Fibroblast of the aortic adventitia (primary cell): Measurements from ENCODE around the gene CDC42EP3. TPM values are rescaled to one million over a fixed set of nuclear protein-coding genes. Genes with fewer than 3 reads are reported as not detected.

ENCODE experiments used
- DNase-seq: peaks from one replicate; pipeline ENCODE4 v3.0.0-alpha.2; 2010; ENCODE audit warnings: low read depth
- H3K4me3 ChIP-seq: 2 replicates; pipeline ENCODE4 v1.5.1; 2011; ENCODE audit warnings: low read depth, mild to moderate bottlenecking, control low read depth, low read length, moderate library complexity
- CTCF ChIP-seq: IDR thresholded peaks from 2 replicates; pipeline ENCODE4 v1.5.1; 2011; ENCODE audit warnings: mild to moderate bottlenecking, low read length, control low read depth, inconsistent platforms; ENCODE audit not compliant: insufficient read depth
- total RNA-seq: library from RNA; depleted of rRNA; stranded (reverse); fragments of >200 nt; gene quantifications from 2 replicates; pipeline ENCODE4 v1.2.3, GENCODE V29; 2012; ENCODE audit warnings: low replicate concordance

The CDC42EP3 gene
- total RNA-seq, 1 donor, result 34.7 TPM

GRCh38 chr2:37635504-37636380, 35.7 kb downstream of the CDC42EP3 start:
- TF ChIP-seq CTCF, result no peak
- H3K4me3 ChIP-seq, result no peak overlapping the region
- peak; percentile 73 for DNase-seq

GRCh38 chr2:37634914-37635503, 36.4 kb downstream of the CDC42EP3 start:
- no peak for TF ChIP-seq CTCF
- no peak overlapping the region for H3K4me3 ChIP-seq

GRCh38 chr2:37633845-37634244, 37.6 kb downstream of the CDC42EP3 start:
- DNase-seq, result no peak
- no peak for TF ChIP-seq CTCF
- H3K4me3 ChIP-seq, result no peak overlapping the region

More at GRCh38 chr2:37634914-37635503, 36.4 kb downstream of the CDC42EP3 start:
- no peak for DNase-seq

GRCh38 chr2:37633234-37633633, 38.2 kb downstream of the CDC42EP3 start:
- no peak for TF ChIP-seq CTCF
- H3K4me3 ChIP-seq, result no peak overlapping the region
- DNase-seq, result no peak

- TF ChIP-seq CTCF, result no peak
- DNase-seq, result no peak
- H3K4me3 ChIP-seq, result no peak overlapping the region
Measured at GRCh38 chr2:37632310-37632709, 39.1 kb downstream of the CDC42EP3 start.

- TF ChIP-seq CTCF, result no peak
- DNase-seq, result no peak
- no peak overlapping the region for H3K4me3 ChIP-seq
Measured at GRCh38 chr2:37631698-37632097, 39.7 kb downstream of the CDC42EP3 start.

- no peak overlapping the region for H3K4me3 ChIP-seq
- no peak for TF ChIP-seq CTCF
- DNase-seq, result no peak
Measured at GRCh38 chr2:37631292-37631691, 40.1 kb downstream of the CDC42EP3 start.
